Sigmoid colon (tissue), 7 donors: ENCODE data around the gene KRT79. TPM values are rescaled to one million over a fixed set of nuclear protein-coding genes. Genes with fewer than 3 reads are reported as not detected.

Experiments used
- DNase-seq: peaks from one replicate; pipeline ENCODE4 v3.0.0-alpha.2; 2019
- H3K27ac ChIP-seq, 4 donors: fragments of 200-600 bp; sonication (generic); one replicate each; pipeline ENCODE4 v1.5.1; 2016 to 2019; ENCODE audit warnings: mild to moderate bottlenecking in 1 of 4
- H3K27me3 ChIP-seq, 3 donors: fragments of 200-600 bp; sonication (generic); one replicate each; pipeline ENCODE4 v1.5.1; 2019; ENCODE audit warnings: mild to moderate bottlenecking in 1 of 3
- H3K36me3 ChIP-seq, 4 donors: fragments of 200-600 bp; sonication (generic); one replicate each; pipeline ENCODE4 v1.5.1; 2016 to 2019
- H3K4me1 ChIP-seq, 4 donors: fragments of 200-600 bp; sonication (generic); one replicate each; pipeline ENCODE4 v1.5.1; 2017 to 2019
- H3K4me3 ChIP-seq, 4 donors: fragments of 200-600 bp; sonication (generic); one replicate each; pipeline ENCODE4 v1.5.1; 2017 to 2019; ENCODE audit warnings: mild to moderate bottlenecking in 2 of 4, moderate library complexity in 1 of 4
- H3K9me3 ChIP-seq, 4 donors: fragments of 200-600 bp in 3 of 4; sonication (generic) in 3 of 4; one replicate each; pipeline versions ENCODE4 v1.5.1 to v1.6.1; 2013 to 2019
- EP300 ChIP-seq, 4 donors: sonication (generic); formaldehyde crosslinking; IDR thresholded peaks; one replicate each; pipeline ENCODE4 v1.6.1; 2017; ENCODE audit warnings: antibody characterized with exemption in 4 of 4
- POLR2A ChIP-seq, 2 donors: fragments of 450-650 bp; IDR thresholded peaks; one replicate each; pipeline ENCODE4 v1.6.1; 2016; ENCODE audit warnings: antibody characterized with exemption in 2 of 2, mild to moderate bottlenecking in 2 of 2, moderate library complexity in 2 of 2
- POLR2AphosphoS5 ChIP-seq, 4 donors: sonication (generic); formaldehyde crosslinking; IDR thresholded peaks; one replicate each; pipeline ENCODE4 v1.6.1; 2017; ENCODE audit warnings: antibody characterized with exemption in 4 of 4
- WGBS, 2 donors: extraction: QIAGEN DNeasy Blood & Tissue Kit; methylation state at CpG; one replicate each; pipeline ENCODE4 v1.1.7; 2013; 5-methylcytosine and 5-hydroxymethylcytosine counted together
- intact Hi-C: fragments of 100-400 bp; cut with DNase I; formaldehyde crosslinking; loops from one replicate; pipeline ENCODE4 v1.15.1; 2023
- polyA plus RNA-seq, 3 donors: library from polyadenylated mRNA; stranded (reverse); fragments of 200-250 nt; gene quantifications; one replicate each; pipeline ENCODE4 v1.2.3, GENCODE V29; 2013
- total RNA-seq, 4 donors: library from RNA; depleted of rRNA; stranded (reverse); fragments of >200 nt; gene quantifications; one replicate each; pipeline ENCODE4 v1.1.0, GENCODE V29; 2016
- TF ChIP-seq, protein P1 (sequence below), 4 experiments: fragments of 450-650 bp in 3 of 4; fragments of 200-600 bp in 1 of 4; IDR thresholded peaks; one replicate each; pipeline ENCODE4 v1.5.1; 2016 to 2019; ENCODE audit warnings: antibody characterized with exemption in 4 of 4, mild to moderate bottlenecking in 3 of 4, moderate library complexity in 2 of 4
- donor health status: healthy with polysubstance abuse.
- donor health status: Bipolar disorder and iron deficiency.
- donor health status: healthy.

KRT79 gene
- total and polyA plus RNA-seq, 7 donors, result 0.16 TPM; not detected in 6

DNA sequence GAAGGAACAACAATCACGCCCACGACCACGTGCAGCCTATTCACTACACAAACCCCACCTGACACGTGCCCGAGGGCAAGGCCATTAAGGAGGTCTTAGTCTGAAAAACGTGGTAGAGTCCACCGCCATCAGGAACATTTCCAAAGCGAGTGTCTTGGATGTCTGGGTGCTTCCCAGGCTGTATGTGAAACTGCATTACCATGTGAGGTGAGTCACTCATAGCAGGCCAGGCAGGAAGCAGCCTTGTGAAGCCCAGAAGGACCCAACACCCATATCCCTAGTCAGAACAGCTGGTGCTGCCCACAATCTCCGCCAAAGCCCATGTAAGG is 3.3 kb upstream of the KRT79 start:
- WGBS, 2 donors, result 65 to 80% methylated on average over 9 of the region's 9 CpGs
- intact Hi-C loops, result no loop called here
- TF ChIP-seq POLR2A (IDR thresholded peaks at IDR 0.05), result no peak
- TF ChIP-seq, protein P1, sequence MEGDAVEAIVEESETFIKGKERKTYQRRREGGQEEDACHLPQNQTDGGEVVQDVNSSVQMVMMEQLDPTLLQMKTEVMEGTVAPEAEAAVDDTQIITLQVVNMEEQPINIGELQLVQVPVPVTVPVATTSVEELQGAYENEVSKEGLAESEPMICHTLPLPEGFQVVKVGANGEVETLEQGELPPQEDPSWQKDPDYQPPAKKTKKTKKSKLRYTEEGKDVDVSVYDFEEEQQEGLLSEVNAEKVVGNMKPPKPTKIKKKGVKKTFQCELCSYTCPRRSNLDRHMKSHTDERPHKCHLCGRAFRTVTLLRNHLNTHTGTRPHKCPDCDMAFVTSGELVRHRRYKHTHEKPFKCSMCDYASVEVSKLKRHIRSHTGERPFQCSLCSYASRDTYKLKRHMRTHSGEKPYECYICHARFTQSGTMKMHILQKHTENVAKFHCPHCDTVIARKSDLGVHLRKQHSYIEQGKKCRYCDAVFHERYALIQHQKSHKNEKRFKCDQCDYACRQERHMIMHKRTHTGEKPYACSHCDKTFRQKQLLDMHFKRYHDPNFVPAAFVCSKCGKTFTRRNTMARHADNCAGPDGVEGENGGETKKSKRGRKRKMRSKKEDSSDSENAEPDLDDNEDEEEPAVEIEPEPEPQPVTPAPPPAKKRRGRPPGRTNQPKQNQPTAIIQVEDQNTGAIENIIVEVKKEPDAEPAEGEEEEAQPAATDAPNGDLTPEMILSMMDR (IDR thresholded peaks at IDR 0.05), result no peak
- TF ChIP-seq EP300 (IDR thresholded peaks at IDR 0.05), result no peak
- no peak for TF ChIP-seq POLR2AphosphoS5 (IDR thresholded peaks at IDR 0.05)
- no peak for DNase-seq
- Histone ChIP-seq H3K4me3 (no peak overlapping the region), H3K27me3 (no peaks in the 10 kb centered on the region), H3K36me3 (no peaks in the 10 kb centered on the region), H3K4me1 (no peaks in the 10 kb centered on the region), H3K9me3 (no peaks in the 10 kb centered on the region), H3K27ac (no peak overlapping the region)

DNA sequence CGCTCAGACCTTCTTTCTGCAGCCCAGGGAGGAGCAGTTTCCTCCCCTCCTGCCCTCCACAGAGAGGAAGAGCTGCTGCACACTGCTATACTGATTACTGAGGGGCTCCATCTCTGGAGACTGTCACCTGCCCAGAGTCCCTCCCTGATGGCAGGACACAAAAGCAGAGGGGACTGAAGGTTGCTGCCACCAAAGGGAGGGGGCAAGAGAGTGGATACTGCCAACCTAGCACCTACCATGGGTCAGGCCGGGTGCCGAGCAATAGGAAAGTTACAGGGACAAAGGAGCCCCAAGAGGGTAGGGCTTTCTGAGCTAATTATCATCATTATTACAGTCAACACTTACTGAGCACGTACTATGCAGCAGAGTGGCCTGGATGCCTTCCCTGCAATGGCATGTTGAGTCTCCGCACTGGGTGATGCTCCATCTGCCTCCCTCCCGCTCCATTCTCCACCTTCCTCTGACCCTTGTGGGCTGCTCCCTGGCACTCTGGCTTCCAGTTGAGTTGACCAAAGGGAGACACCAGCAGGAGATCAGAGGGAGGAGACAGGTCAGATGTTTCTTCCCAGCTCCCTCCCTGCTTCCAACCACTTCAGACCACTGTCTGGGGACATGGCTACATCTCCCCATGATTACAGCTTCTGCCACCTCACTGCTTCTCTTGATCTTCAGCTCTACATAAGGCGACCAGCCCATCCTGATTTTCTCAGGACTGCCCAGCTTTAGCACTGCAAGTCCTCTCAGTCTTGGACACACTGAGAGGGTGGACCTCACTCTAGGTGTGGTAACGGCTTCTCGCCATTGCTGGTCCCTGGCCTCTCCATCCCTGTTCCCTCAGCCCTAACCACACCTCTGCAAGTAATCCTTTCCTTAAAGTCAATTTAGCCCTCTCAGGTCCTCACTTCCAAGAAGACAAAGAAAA is 2.6 kb upstream of the KRT79 start:
- no peaks in the 10 kb centered on the region for H3K4me1 ChIP-seq

GRCh38 chr12:52836042-52836466 is 1.9 kb upstream of the KRT79 start:
- Histone ChIP-seq H3K36me3 (no peaks in the 10 kb centered on the region), H3K4me3 (no peak overlapping the region), H3K27me3 (no peaks in the 10 kb centered on the region), H3K4me1 (no peaks in the 10 kb centered on the region), H3K27ac (no peak overlapping the region), H3K9me3 (no peaks in the 10 kb centered on the region)
- intact Hi-C loops, result no loop called here
- TF ChIP-seq POLR2AphosphoS5 (IDR thresholded peaks at IDR 0.05), result no peak
- no peak for TF ChIP-seq EP300 (IDR thresholded peaks at IDR 0.05)
- TF ChIP-seq, protein P1 (IDR thresholded peaks at IDR 0.05), result no peak
- no peak for TF ChIP-seq POLR2A (IDR thresholded peaks at IDR 0.05)
- DNase-seq, result no peak
- 72 to 78% methylated on average over 7 of the region's 7 CpGs for WGBS, 2 donors

More for the DNA sequence above, 2.6 kb upstream of the KRT79 start:
- no peak overlapping the region for H3K4me3 ChIP-seq
- no peaks in the 10 kb centered on the region for H3K27me3 ChIP-seq
- H3K27ac ChIP-seq, result no peak overlapping the region
- DNase-seq, result no peak
- no peaks in the 10 kb centered on the region for H3K9me3 ChIP-seq
- 86% methylated on average over 9 of the region's 9 CpGs for WGBS, 2 donors
- TF ChIP-seq, protein P1 (IDR thresholded peaks at IDR 0.05), result no peak
- TF ChIP-seq POLR2A (IDR thresholded peaks at IDR 0.05) (no peak), POLR2AphosphoS5 (IDR thresholded peaks at IDR 0.05) (no peak), EP300 (IDR thresholded peaks at IDR 0.05) (no peak)
- H3K36me3 ChIP-seq, result no peaks in the 10 kb centered on the region
- intact Hi-C loops, result no loop called here

GRCh38 chr12:52835271-52836041 is 1.3 kb upstream of the KRT79 start:
- TF ChIP-seq, protein P1 (IDR thresholded peaks at IDR 0.05), result no peak
- TF ChIP-seq EP300 (IDR thresholded peaks at IDR 0.05) (no peak), POLR2A (IDR thresholded peaks at IDR 0.05) (no peak), POLR2AphosphoS5 (IDR thresholded peaks at IDR 0.05) (no peak)
- intact Hi-C loops, result no loop called here
- DNase-seq, result no peak
- H3K36me3 ChIP-seq, result no peaks in the 10 kb centered on the region
- no peaks in the 10 kb centered on the region for H3K4me1 ChIP-seq
- H3K9me3 ChIP-seq, result no peaks in the 10 kb centered on the region
- H3K4me3 ChIP-seq, result no peak overlapping the region
- H3K27ac ChIP-seq, result no peak overlapping the region
- no peaks in the 10 kb centered on the region for H3K27me3 ChIP-seq
- WGBS, 2 donors, result 84 to 86% methylated on average over 15 of the region's 15 CpGs
